Germinal center (tissue), 1 donor: ENCODE measurements around the gene HNRNPK.

Experiments used
- DNase-seq: peaks from one replicate; pipeline ENCODE4 v3.0.0; 2012; ENCODE audit warnings: mixed read lengths, low spot score

The HNRNPK gene

DNA sequence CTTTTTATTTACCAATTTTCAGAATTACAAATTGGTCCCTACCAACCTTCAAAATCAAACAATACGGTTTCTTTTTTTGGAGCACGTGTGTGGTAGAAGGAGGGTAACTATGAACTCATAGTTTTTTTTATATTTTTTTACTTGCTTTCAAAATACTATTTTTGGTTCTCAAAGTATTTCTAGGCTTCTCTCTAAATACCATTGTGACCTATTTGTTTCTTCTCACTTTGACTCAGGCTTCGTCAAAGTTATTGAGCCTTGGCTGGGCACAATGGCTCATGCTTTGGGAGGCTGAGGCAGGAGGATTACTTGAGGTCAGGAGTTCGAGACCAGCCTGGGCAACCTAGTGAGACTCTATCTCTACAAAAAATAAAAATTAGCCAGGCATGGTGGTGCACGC lies 47.2 kb downstream of the HNRNPK start:
- DNase-seq = no peak

DNA sequence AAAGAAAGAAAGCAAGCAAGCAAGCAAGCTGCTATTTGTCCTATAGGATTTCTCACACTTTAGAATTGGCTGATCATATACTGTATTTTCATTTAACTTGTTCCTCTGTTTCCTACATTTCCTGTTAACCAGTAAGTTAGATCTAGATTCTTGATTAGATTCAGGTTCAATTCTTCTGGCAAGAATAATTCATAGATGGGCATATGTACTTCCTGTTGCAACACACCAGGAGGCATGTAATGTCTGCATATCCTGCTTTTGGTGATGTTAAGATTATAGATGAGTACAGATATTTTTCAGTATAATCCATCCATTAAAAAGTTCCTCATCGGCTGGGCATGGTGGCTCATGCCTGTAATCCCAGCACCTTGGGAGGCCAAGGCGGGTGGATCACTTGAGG lies 48.0 kb downstream of the HNRNPK start:
- DNase-seq = no peak

DNA sequence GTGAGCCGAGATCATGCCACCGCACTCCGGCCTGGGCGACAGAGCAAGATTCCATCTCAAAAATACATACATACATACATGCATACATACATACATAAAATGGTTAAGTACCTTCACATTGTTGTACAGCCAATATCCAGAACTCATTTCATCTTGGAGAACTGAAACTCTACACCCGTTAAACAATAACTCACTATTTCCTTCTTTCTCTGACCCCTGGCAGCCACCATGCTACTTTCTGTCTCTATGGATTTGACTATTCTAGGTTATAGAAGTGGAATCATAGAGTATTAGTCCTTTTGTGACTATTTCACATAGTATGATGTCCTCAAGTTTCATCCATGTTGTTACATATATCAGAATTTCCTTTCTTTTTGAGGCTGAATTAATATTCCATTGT lies 49.1 kb downstream of the HNRNPK start:
- no peak for DNase-seq

DNA sequence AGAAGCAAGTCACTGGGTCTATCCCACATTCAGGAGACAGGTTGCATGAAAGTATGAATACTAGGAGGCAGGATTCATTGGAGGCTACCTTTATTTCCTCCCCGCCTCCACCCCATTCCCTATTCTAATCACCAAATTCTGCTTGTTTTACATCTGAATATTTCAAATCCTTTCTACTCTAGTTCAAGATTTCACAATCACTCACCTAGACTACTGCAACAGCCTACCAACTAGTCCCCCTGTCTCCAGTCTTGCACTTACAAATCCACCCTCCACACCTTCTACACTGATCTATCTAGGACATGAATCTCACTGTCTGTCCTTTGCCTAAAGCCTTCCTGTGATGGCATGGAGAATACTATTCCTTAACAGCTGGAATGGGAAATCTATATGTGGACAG lies 52.4 kb downstream of the HNRNPK start:
- no peak for DNase-seq

DNA sequence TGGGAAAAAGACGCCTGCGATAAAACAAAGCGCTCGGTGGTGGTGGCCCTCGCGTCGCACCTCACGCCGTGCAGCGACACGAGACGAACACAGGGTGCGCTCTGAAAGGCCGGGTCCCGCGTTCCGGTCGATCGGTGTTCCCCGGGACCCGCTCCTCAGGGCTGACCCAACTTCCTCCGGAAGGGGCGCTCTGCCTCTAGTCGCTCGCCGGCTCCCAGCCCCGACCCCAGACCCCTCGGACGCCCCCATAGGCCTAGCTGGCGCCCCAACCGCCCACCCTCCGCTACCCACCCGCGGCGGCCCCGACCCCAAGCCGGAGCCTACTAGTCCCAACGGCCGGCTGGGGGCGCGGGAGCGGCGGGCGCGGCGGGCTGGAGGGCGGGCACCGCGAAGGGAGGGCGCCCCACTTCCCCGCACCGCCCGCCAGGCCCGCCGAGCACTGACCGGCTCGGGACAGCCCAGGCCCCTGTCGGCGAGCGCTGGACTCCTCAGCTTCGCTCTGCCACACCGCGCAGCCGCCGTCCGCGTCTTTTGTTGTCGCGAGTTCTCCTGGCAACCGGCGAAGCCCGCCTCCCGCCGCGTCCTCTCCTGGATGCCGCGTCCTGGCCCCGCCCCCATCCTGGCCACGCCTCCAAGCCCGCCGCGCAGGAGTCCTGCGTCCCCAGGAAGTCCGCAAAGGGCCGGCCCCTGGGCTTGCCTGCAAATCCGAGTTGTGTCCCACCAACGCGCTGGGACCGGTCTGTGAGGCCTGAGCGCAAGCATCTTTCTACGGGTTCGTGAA lies 58.9 kb downstream of the HNRNPK start, which contains the start of gene KIF27:
TSS of gene KIF27 (minus strand) at position 506 of the 781 bp plus-strand sequence. CDS start 5,841 bp downstream, outside the sequence.
- DNase-seq = peak; percentile 93

DNA sequence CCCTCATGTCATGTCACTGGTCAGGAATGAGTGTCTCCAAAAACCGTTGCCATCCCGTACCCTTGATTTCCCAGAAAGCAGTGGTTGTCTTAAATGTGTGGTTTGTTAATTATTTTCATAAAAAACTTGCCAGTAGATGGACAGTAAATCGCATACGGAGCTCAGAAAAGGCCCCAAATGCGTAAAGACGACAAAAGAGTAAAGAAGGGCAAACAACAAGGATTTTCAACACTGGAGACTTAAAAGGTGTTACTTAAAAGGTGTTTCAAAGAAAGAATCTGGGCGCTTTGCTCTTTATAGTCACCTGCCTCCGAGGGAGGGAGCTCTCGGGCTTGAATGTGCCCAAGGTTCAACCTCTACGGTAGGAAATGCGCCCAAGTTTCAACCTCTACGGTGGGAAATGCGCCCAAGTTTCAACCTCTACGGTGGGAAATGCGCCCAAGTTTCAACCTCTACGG lies 59.5 kb downstream of the HNRNPK start:
- DNase-seq = peak; percentile 49

DNA sequence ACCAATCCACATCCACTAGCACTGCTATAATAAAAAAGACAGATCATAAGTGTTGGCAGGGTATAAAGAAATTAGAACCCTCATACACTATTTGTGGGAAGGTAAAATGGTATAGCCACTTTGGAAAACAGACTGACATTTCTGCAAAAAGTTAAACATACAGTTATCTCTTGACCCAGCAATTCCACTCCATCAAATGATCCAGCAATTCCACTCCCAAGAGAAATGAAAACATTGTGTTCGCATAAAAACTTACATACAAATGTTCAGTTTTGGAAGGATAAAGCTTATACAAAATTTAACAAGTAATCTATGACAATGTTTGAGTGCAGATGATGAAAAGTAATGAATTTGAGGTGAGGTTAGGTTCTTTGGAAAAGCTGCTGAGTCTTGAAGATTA lies 60.9 kb downstream of the HNRNPK start:
- no peak for DNase-seq
